ENCODE measurements around the gene RNU6-8. TPM values are rescaled to one million over a fixed set of nuclear protein-coding genes. Genes with fewer than 3 reads are reported as not detected.

RNU6-8 gene
- total and polyA plus RNA-seq, 10 of the 15 experiments (the other 5 are each of a cell fraction or from before 2014, with no cell fraction given), result not detected

GRCh38 chr14:32249371-32249770 lies 46.3 kb upstream of the RNU6-8 start:
- ATAC-seq (no peak), FAIRE-seq (no peak), DNase-seq (ENCODE audit: low read depth, low spot score) (no peak)
- H3K36me3 ChIP-seq (ENCODE audit: control insufficient read depth in 2 of 2, insufficient read depth in 2 of 2, low read length in 1 of 2), result no peaks in the 10 kb centered on the region
- 19% methylated on average over 5 of the region's 5 CpGs for WGBS (ENCODE audit: insufficient coverage, insufficient replicate concordance, low lambda C conversion rate, missing lambda C conversion rate)
- SMC1A ChIA-PET (ENCODE audit: uncharacterized antibody, unreplicated experiment), result interaction anchor here (0.8 to 7.6 kb wide), 3 partner anchors 22 to 299 kb away, joined by 3 to 154 read pairs (median 4); no protein-coding TSS in a partner anchor
- no peaks in the 10 kb centered on the region for H4K20me1 ChIP-seq (ENCODE audit: control insufficient read depth, insufficient read depth)
- no peak overlapping the region for H2AFZ ChIP-seq (ENCODE audit: control insufficient read depth, low read depth, low read length)
- H3K9me3 ChIP-seq (replicated peaks; ENCODE audit: control insufficient read depth, insufficient read depth, low read length), result no peaks in the 10 kb centered on the region
- CTCF ChIA-PET, result interaction anchor here (1.3 to 11.7 kb wide), 4 partner anchors 133 to 738 kb away, joined by 4 to 300 read pairs (median 130); partner anchors contain the start of gene ARHGAP5
- intact Hi-C loops (cut with micrococcal nuclease; ENCODE audit: unreplicated experiment), result no loop called here
- BruUV-seq (replicated peaks), result no TSS peak
- no peaks in the 10 kb centered on the region for H3K4me1 ChIP-seq (ENCODE audit: control insufficient read depth, insufficient read depth, low read length)
- POLR2A ChIA-PET, result no interaction called here
- no peaks in the 10 kb centered on the region for H3K79me2 ChIP-seq (ENCODE audit: control insufficient read depth, insufficient read depth, low read length)
- in situ Hi-C loops (cut with MboI), result no loop called here
- H3K27me3 ChIP-seq (replicated peaks in 1 of 2; ENCODE audit: control insufficient read depth in 2 of 2, insufficient read depth in 2 of 2, low read length in 1 of 2), result no peaks in the 10 kb centered on the region
- H3K4me2 ChIP-seq (ENCODE audit: control insufficient read depth, insufficient read depth), result no peak overlapping the region
- TF ChIP-seq CBX3 (IDR thresholded peaks at IDR 0.05; ENCODE audit: borderline replicate concordance, low read depth) (no peak), KLF5 (IDR thresholded peaks at IDR 0.05; ENCODE audit: partially characterized antibody) (no peak), BCL3 (IDR thresholded peaks at IDR 0.05; ENCODE audit: borderline replicate concordance, insufficient read depth, low read depth, low read length, poor library complexity, severe bottlenecking) (no peak), NFYA (IDR thresholded peaks at IDR 0.05; ENCODE audit: borderline replicate concordance, low read depth, low read length) (no peak), BHLHE40 (IDR thresholded peaks at IDR 0.05; ENCODE audit: borderline replicate concordance in 1 of 2, low read depth in 2 of 2, low read length in 1 of 2) (no peak), PKNOX1 (IDR thresholded peaks at IDR 0.05) (no peak)
- no peak overlapping the region for H3K4me3 ChIP-seq
- RAD21 ChIA-PET (ENCODE audit: unreplicated experiment), result interaction anchor here (1.3 kb wide), 1 partner anchor 50 kb away, joined by 4 read pairs; no protein-coding TSS in a partner anchor
- no peak overlapping the region for H3K27ac ChIP-seq (ENCODE audit: control insufficient read depth, insufficient read depth)
- no peak overlapping the region for H3K9ac ChIP-seq (ENCODE audit: control insufficient read depth, insufficient read depth, low read length)

Measured in GM12878 (cell line).